NCI-H774 (cell line): ENCODE results near the gene ASB9.
"Not testable (repeated sequence)": the region's sequence is repeated elsewhere in the genome, so short reads cannot be mapped to it uniquely, and the experiment has no call there.

ENCODE experiments used
- DNase-seq: peaks from one replicate; lab custom pipeline; 2025; lab: John Stamatoyannopoulos, UW

Gene ASB9

DNA sequence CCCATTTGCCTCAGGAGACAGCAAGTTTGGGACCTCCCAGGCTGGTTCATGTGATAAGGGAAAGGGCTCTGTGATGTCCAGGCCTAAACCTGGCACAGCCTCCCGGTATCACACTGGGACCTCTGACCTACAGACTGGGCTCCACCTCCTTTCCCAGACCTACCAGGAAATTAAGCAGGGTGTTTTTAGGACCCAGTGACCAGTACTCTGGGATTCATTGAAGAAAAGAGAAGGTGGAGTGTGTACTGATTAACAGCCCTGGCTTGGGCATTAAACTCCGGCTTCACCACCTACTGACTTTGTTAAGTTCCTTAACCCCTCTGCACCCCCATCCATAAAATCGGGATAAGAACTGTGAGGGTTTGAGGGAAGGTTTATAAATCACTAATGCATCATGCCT, 28.6 kb downstream of the ASB9 start:
- DNase-seq: no peak

DNA sequence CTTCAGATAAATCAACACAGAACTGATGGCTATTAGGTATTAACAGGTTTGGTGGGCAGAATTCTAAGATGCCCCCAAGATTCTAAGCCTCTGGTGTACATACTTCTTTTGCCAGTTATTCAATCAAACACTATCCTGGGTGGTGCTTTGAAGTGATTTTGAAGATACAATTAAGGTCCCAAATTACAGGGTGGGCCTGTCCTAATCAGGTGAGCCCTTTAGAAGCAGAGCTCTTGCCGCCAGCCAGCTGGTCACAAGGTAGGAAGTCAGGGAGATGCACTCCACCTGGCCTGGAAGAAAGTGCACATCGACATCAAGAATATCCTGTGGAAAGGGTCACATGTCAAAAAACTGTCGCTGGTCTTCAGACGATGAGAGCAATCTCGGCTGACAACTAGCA, 29.5 kb downstream of the ASB9 start:
- no peak for DNase-seq

DNA sequence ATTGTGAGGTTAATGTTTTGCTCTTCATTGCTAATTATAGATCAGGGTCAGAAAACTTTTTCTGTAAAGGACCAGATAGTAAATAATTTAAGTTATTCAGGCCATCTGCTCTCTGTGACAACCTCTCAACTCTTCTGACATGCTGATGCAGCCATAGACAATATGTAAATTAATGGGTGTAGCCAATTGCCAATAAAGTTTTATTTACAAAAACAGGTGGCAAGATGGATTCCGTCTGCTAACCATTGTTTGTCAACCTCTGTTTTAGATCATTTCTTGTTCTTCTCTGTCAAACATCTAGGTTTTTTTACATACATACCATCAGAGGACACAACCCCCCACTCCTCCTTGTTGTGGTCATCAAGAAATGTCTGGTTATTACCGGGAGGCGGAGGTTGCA, 33.7 kb downstream of the ASB9 start:
- DNase-seq: no peak

DNA sequence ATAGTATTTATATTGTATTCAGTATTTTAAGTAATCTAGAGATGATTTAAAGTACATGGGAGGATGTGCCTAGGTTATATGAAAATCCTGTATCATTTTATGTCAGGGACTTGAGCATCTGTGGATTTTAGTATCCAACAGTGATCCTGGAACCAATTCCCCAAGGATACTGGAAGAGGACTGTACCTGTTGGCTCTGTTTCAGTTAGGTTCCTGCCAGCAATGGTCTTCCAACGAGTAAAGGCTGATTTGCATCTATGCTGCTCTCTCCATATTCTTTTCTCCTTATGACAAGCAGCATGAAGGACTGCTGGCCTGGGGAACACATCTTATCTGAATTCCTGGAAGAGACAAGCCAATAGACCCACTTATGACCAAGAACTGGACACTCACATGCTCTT, 34.9 kb downstream of the ASB9 start:
- DNase-seq: no peak

DNA sequence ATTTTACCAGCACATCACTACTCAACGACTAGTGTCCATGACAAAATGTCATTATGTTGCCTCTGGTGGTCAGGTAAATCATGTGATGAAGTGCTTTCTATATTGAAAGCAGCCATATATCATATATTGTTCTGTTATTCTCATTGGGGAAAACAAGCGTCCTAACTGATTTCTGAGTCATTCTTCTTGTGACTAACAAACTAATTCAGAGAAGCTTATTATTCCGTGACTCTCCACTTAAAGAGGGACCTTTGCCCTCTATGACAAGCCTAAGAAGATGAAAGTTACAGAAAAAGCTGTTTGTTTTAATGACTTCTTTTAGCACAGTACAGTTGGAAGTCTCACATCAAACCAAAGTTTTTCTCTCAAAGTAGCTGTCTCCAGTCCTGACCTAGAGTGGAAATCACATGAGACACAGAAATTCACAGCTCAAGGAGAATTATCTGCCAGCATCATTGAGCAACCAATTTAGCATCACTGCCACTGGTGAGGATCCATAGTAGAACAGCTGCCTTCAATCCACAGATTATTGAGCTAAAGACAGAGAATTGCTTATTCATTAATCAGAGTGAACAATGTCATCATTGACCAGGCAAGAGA, 36.4 kb downstream of the ASB9 start:
- DNase-seq: no peak

DNA sequence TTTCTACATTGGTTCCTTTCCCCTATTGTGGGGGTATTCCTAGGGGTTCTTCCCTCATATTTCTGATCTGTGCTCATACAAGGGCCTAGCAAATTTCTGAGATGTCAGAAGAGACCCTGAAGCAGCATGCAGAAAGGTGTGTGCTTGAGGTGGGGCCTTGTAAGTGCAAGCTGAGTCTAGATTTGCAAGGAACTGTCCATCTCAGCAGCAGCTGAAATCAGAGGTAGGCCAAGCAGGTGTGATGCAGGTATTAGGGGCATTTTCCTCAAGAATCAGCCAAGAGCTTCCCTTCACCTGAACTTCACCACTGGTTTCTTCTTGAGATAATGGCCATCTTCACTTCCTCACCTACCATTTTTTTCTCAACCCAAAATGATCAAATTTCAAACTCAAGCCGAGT, 45.1 kb downstream of the ASB9 start:
- no peak for DNase-seq

DNA sequence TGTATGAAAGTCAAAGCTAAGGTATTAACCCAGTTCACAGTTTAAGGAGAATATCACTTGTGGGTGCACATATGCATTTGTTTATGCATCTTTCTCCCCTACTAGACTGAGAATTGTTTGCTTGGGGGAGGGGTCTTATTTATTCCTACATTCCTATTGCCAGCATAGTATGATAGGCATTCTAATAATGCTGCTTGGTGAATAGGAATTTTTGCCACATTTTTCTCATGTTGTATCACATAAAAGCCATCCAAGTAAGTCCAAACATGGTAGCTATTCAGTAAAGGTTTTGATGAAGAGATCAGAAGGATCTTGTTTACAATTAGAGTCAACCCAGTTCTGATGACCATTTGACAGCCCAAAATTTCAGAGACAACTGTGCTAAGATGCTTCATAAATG, 48.6 kb downstream of the ASB9 start:
- no peak for DNase-seq

DNA sequence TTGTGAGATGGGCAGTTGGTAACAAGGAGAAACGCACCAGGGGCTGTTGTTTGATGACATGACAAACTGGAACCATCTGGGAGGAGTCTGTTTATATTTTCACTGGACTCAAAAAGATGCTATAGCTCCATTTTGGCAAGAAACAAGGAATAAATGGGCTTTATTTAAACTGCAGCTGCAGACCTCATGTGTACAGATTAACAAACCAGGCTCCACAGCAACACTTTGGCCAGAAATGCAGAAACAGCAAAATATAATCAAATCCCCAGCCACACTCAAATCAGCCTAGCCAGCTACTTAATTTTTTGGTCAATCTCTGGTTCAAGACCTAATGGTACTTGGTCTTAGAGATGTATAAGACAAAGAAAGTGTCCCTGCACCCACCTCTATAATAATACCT, 52.7 kb downstream of the ASB9 start:
- no peak for DNase-seq

DNA sequence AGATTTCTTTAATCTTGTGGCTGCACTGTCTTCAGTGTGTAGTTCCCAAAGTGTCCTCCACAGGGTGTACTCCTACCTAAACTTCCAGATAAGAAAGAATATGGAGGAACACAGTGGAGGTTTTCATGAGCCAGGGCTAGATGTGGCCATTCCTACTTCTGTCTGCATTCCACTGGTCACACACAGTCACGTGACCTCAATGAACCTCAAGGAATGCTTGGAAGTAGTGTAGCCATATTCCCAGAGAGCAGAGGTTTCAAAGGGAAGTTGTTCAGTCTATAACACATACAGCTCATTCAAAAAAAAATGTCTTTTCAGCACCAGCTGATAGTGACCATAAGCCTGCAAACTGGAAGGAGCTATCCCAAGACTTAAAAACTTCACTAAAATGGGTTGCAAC, 53.6 kb downstream of the ASB9 start:
- no peak for DNase-seq

DNA sequence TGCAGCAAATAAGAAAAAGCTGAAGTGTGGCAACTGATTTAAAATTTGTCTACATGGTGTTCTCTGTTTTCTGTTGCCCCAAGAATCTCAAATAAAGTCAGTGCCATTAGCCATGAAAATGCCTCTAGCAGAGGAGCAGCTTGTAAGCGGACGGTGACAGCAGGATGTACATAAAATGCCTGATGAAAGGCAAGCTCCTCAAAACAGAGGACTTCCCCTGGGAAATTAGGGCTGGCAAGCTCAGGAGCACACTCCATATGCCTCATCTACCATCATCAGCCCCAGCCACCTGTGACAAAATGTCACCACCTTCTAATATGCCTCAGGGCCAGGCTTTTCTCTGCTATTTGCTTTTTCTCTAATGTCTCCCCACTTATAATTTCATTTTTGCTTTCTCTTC, 54.5 kb downstream of the ASB9 start:
- DNase-seq: no peak

DNA sequence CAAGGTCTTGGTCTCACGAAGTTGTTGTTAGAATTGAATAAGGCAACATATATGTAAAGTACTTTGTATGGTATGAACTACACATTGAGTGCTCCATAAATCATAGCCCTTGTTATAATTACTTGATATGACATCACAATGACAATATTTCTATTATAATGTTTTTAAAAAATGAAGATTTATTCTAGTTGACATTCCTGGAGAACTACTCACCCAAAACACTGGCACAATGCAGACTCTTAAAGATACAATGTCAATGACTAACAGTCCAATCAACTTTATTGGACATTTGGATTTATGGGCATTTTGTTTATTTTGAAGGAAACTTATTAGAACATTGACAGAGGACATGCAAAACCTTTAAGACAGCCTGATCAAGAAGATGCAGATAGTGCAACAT, 55.3 kb downstream of the ASB9 start:
- DNase-seq: no peak

DNA sequence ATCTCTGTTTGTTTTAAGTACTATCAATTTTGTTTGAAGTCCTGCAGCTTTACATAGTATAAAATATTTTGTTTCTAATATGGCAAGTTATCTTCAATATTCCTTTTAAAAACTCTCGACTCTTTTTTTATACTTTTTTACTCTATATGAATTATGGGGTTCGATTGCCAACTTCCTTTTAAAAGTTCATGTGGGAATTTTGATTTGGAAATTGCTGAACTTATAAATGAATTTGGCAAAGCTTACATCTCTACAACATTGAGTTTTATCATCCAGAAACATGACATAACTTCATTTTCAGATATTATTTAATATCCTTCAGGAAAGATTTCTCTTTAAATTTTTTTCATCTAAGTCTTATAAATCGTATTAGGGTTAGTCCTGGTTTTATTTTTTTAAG, 60.8 kb downstream of the ASB9 start:
- no peak for DNase-seq

DNA sequence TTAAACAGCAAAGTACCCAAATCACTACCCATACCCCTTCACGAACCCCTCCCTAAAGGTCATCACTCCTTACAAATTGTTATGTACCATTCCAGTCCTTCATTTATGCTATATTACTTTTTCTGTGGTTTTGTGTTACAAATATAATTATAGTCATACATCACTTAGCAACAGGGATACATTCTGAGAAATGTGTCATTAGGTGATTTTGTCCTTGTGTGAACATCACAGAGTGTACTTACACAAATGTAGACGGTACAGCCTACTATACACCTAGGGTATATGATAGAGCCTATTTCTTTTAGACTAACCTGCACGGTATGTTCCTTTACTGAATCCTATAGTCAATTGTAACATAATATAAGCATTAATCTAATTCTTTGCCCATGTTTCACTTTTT, 61.9 kb downstream of the ASB9 start:
- no peak for DNase-seq

DNA sequence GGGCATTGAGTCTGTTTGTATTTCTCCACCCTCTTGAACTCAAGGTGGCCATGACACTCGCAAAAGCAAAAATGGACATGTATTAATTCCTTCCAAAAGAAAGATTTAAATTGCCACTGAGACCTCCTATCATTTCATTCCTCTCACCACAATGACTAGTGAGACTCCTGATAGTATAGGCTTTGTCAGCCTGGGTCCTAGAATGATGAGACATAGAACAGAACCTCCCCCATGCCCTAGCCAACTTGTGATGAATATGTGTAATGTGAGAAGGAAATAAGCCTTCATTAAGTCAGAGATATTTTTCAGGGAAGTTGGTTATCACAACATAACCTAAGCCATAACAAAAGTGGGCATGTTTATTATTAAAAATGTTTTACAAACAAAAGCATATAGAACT, 62.5 kb downstream of the ASB9 start:
- DNase-seq: no peak

DNA sequence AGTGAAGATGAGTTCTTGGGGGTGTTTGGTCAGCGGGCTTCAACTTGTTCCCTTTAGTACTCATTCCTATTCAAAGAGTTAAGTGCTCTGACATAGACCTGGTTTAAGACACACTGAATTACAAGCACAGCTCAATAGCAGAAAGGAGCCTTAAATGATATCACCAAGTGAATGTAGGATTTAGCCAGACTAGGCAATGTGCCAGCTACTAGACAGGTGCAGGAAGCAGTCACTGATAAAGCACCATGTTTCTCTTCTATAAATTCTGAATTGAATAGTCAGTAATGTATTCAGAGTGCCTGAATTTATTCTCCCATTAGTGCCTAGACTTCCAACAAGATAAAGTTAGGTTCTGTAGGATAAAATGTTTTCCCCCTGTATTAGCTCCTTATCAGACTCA, 63.6 kb downstream of the ASB9 start:
- DNase-seq: peak; percentile 29

DNA sequence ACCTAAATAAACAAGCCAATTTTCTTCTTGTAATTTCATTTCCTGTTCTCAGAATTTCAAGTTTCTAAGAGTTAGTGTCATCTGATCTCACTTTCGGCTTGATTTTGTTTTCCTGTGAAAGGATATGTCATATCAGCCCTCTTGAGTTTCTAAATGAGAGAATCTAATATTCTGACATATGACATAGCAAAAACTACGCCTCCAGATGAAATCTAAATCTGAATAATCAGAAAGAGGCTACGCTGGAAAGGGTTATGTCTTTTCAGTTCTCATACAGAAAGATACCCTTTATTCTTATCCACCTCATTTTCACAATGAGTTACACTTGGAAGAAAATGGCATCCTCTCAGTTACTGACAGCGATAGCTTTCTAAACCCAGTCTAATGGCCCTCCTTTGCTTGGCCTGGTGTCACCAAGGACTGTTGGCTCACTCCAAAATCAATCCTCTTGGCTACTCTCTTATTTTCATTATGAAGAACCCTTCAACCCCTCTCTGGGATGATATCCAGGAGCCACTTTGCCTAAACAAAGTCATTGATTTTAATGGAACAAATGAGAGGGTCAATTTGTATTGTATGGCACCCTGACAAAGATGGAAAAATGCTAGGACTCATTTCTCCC, 65.6 kb downstream of the ASB9 start:
- no peak for DNase-seq

DNA sequence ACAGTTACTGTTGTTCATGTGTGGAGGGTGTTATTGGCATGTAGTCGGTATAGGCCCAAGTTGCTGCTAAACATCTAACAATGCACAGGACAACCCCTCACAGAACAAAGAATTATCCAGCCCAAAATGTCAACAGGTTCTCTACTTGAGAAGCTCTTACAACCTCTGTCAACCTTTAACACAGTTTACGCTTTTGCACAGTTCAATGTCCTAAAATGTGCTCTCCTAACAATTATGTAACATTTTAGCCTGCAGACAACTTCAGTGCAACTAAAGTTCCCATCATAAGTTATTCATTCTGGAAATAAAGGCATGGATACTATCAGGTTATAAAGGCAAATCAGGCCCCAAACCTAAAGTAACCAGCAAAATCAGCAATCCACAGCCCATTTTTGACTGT, 66.2 kb downstream of the ASB9 start:
- DNase-seq: no peak

DNA sequence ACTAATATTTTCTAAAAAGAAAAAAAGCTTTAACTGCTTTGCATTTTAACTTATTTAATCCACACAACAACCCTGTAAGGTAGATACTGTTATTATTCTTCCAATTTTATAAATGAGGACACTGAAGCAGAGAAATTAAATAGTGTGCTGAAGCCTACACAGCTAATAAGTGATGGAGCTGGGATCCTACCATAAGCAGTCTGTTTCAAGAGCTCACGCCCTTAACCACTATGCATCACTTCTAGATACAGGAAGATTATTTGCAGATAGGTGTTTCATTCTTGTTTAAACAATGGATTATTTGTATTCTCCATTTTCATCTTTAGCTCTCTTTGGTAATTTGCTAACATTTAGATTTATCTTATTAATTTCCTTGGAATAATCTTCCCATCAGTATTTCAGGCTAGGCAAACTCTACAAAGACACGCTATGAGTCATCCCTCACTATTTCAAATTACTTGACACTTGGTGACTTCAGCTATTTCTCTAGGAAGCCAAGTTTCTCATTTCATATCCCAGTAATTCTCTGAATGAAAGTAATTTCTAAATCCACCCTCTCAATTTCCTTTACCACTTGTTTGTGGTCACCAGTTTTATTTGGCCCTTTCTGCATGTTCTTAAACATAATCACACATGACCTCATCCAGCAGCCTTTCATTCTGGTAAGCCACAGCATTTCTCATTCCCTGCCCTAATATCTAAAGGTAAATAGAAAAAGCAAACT, 67.3 kb downstream of the ASB9 start:
- DNase-seq: no peak

DNA sequence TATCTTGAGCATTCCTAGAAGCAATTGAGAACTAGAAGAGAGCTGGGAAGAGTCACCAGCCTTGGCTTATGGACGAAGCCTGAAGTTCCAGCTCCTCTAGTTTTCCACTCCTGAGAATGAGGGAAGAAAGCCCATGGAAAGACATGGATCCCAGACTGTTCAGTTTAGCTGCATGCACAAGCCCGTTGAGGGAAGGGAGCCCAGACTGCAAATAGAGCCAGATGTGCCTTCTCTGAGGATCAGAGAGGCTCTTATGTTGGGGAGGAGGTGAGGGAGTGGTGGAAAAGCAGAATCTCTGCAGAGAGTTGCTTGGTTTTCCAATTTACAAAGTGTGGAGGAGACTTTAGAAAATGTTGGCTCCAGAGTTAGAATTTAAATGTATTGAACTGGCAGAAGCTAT, 69.0 kb downstream of the ASB9 start:
- DNase-seq: no peak

DNA sequence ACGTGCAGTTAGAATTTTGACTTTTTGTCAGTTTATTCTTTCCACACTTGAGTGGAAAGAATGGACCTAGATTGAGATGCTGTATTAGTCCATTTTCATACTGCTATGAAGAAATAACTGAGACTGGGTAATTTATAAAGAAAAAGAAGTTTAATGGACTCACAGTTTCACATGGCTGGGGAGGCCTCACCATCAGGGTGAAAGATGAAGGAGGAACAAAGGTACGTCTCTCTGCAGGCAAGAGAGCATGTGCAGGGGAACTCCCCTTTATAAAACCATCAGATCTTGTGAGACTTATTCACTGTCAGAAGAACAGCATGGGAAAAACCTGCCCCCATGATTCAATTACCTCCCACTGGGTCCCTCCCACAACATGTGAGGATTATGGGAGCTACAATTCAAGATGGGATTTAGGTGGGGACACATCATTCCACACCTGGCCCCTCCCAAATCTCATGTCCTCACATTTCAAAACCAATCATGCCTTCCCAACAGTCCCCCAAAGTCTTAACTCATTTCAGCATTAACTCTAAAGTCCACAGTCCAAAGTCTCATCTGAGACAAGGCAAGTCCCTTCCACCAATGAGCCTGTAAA, 71.2 kb downstream of the ASB9 start:
- DNase-seq: not testable (repeated sequence)

DNA sequence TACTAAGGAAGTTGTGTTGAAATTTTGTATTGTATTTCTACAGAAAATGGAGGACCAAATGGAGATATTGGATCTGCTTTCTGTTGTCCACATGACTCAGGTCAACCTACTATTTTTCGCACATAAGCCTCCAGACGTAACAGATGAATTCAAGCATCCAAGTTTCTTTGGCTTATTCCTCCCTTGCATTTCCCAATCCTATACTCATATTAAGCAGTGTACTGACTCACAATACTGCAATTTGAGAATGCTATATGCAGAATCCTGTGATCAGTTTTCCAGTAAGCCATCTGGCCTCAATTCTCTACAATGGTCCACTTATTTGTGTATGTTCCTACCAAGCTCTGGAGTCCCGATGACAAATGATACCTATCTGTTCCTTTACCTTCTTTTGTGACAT, 75.7 kb downstream of the ASB9 start:
- DNase-seq: no peak
